SK-N-SH treated with all-trans-retinoic acid at 6 μM for 48 hours (cell line): ENCODE data around the gene JPH3.

ENCODE experiments used
- ATAC-seq: fragments of 200-7000 bp; cut with Tn5 transposase; 3 replicates; pipeline ENCODE4 v1.9.1; 2020; ENCODE audit warnings: mild to moderate bottlenecking, moderate library complexity
- ARNTL ChIP-seq: fragments of 450-650 bp; formaldehyde crosslinking; IDR thresholded peaks from 2 replicates; pipeline ENCODE4 v1.5.0; 2020; ENCODE audit warnings: low read depth, mild to moderate bottlenecking, moderate library complexity, borderline replicate concordance
- BACH2 ChIP-seq: fragments of 250-450 bp; sonication (Bioruptor Pico); IDR thresholded peaks from 2 replicates; pipeline ENCODE4 v1.9.0; 2021; ENCODE audit warnings: mild to moderate bottlenecking, borderline replicate concordance
- CREB5 ChIP-seq: fragments of 250-450 bp; sonication (Bioruptor Pico); IDR thresholded peaks from 2 replicates; pipeline ENCODE4 v1.5.1; 2020; ENCODE audit warnings: low read depth, mild to moderate bottlenecking, moderate library complexity
- CSDC2 ChIP-seq: fragments of 250-450 bp; sonication (Bioruptor Pico); IDR thresholded peaks from 2 replicates; pipeline ENCODE4 v1.5.0; 2020; ENCODE audit warnings: mild to moderate bottlenecking, moderate library complexity
- CSRNP3 ChIP-seq: fragments of 250-450 bp; sonication (Bioruptor Pico); IDR thresholded peaks from 2 replicates; pipeline ENCODE4 v1.5.1; 2021; ENCODE audit warnings: mild to moderate bottlenecking, moderate library complexity
- ESRRG ChIP-seq: fragments of 250-450 bp; sonication (Bioruptor Pico); IDR thresholded peaks from 2 replicates; pipeline ENCODE4 v1.6.1; 2021; ENCODE audit warnings: mild to moderate bottlenecking
- GLIS3 ChIP-seq: fragments of 250-450 bp; sonication (Bioruptor Pico); IDR thresholded peaks from 2 replicates; pipeline ENCODE4 v1.5.0; 2020; ENCODE audit warnings: mild to moderate bottlenecking, moderate library complexity
- ISL1 ChIP-seq: fragments of 250-450 bp; sonication (Bioruptor Pico); IDR thresholded peaks from 2 replicates; pipeline ENCODE4 v2.1.2; 2022; ENCODE audit warnings: mild to moderate bottlenecking, moderate library complexity
- OSR1 ChIP-seq: fragments of 250-450 bp; sonication (Bioruptor Pico); IDR thresholded peaks from 2 replicates; pipeline ENCODE4 v1.8.0; 2022; ENCODE audit warnings: moderate library complexity, mild to moderate bottlenecking, inconsistent platforms
- PATZ1 ChIP-seq: fragments of 250-450 bp; sonication (Bioruptor Pico); IDR thresholded peaks from 2 replicates; pipeline ENCODE4 v1.8.0; 2020; ENCODE audit warnings: mild to moderate bottlenecking, moderate library complexity, borderline replicate concordance
- PPARA ChIP-seq: fragments of 250-450 bp; sonication (Bioruptor Pico); IDR thresholded peaks from 2 replicates; pipeline ENCODE4 v1.5.0; 2020; ENCODE audit warnings: mild to moderate bottlenecking, borderline replicate concordance
- RARB ChIP-seq: fragments of 250-450 bp; sonication (Bioruptor Pico); IDR thresholded peaks from 2 replicates; pipeline ENCODE4 v1.8.0; 2021; ENCODE audit warnings: mild to moderate bottlenecking, moderate library complexity
- SNAI2 ChIP-seq: fragments of 250-450 bp; sonication (Bioruptor Pico); IDR thresholded peaks from 2 replicates; pipeline ENCODE4 v1.5.0; 2020; ENCODE audit warnings: mild to moderate bottlenecking, moderate library complexity
- TCF4 ChIP-seq: fragments of 250-450 bp; sonication (Bioruptor Pico); IDR thresholded peaks from 2 replicates; pipeline ENCODE4 v1.8.0; 2021; ENCODE audit warnings: mild to moderate bottlenecking, moderate library complexity, borderline replicate concordance
- TOX ChIP-seq: fragments of 250-450 bp; sonication (Bioruptor Pico); IDR thresholded peaks from 2 replicates; pipeline ENCODE4 v1.8.0; 2021; ENCODE audit warnings: mild to moderate bottlenecking, moderate library complexity, borderline replicate concordance
- ZC3H10 ChIP-seq: fragments of 250-450 bp; sonication (Bioruptor Pico); IDR thresholded peaks from 2 replicates; pipeline ENCODE4 v1.5.1; 2021; ENCODE audit warnings: mild to moderate bottlenecking, moderate library complexity
- ZFP3 ChIP-seq: fragments of 250-450 bp; sonication (Bioruptor Pico); IDR thresholded peaks from 2 replicates; pipeline ENCODE4 v1.5.0; 2020; ENCODE audit warnings: mild to moderate bottlenecking, moderate library complexity
- ZFP30 ChIP-seq: fragments of 450-650 bp; formaldehyde crosslinking; IDR thresholded peaks from 2 replicates; pipeline ENCODE4 v1.5.0; 2022; ENCODE audit warnings: mild to moderate bottlenecking, moderate library complexity
- ZNF565 ChIP-seq: fragments of 450-650 bp; formaldehyde crosslinking; conservative IDR thresholded peaks from 2 replicates; pipeline ENCODE4 v1.5.0; 2020; ENCODE audit warnings: low read depth, mild to moderate bottlenecking, moderate library complexity
- ZNF70 ChIP-seq: fragments of 450-650 bp; formaldehyde crosslinking; IDR thresholded peaks from 2 replicates; pipeline ENCODE4 v1.5.0; 2020; ENCODE audit warnings: mild to moderate bottlenecking, moderate library complexity
- ZNF8 ChIP-seq: fragments of 450-650 bp; formaldehyde crosslinking; IDR thresholded peaks from 2 replicates; pipeline ENCODE4 v1.5.0; 2020; ENCODE audit warnings: mild to moderate bottlenecking, moderate library complexity

The JPH3 gene

GRCh38 chr16:87602001-87602775 is at the start of gene JPH3:
Gene JPH3, plus strand, starts transcription at chr16:87602508. Its CDS starts 639 bp downstream, at chr16:87603147.
- ATAC-seq: no peak
- TF ChIP-seq GLIS3 (CRISPR knock-in tag): no peak
- no peak for TF ChIP-seq ZFP3 (CRISPR knock-in tag)
- TF ChIP-seq CSDC2 (CRISPR knock-in tag): no peak
- no peak for TF ChIP-seq SNAI2
- TF ChIP-seq OSR1: no peak
- no peak for TF ChIP-seq PATZ1
- no peak for TF ChIP-seq ISL1 (CRISPR knock-in tag)
- no peak for TF ChIP-seq RARB (CRISPR knock-in tag)
- no peak for TF ChIP-seq TCF4 (CRISPR knock-in tag)
- TF ChIP-seq ZNF70: no peak
- TF ChIP-seq ZNF565 (CRISPR knock-in tag): no peak
- TF ChIP-seq BACH2 (CRISPR knock-in tag): no peak
- TF ChIP-seq ZFP30 (CRISPR knock-in tag): no peak
- no peak for TF ChIP-seq PPARA
- no peak for TF ChIP-seq TOX (CRISPR knock-in tag)
- no peak for TF ChIP-seq ZNF8 (CRISPR knock-in tag)
- TF ChIP-seq ARNTL: no peak
- TF ChIP-seq ESRRG (CRISPR knock-in tag): no peak
- TF ChIP-seq CSRNP3: no peak
- TF ChIP-seq ZC3H10: no peak

- TF ChIP-seq PPARA: no peak
- no peak for TF ChIP-seq ZNF565 (CRISPR knock-in tag)
- no peak for TF ChIP-seq ESRRG (CRISPR knock-in tag)
- no peak for TF ChIP-seq TOX (CRISPR knock-in tag)
- TF ChIP-seq, all 23 proteins: peak for 0
- no peak for ATAC-seq
These were observed 49.3 kb upstream of the JPH3 start for GRCh38 chr16:87552772-87553573.

- ATAC-seq: no peak
- TF ChIP-seq GLIS3 (CRISPR knock-in tag) (no peak), OSR1 (no peak), ESRRG (CRISPR knock-in tag) (no peak), ZNF8 (CRISPR knock-in tag) (no peak), ZFP3 (CRISPR knock-in tag) (no peak), ZC3H10 (no peak), BACH2 (CRISPR knock-in tag) (no peak), PATZ1 (no peak), ARNTL (no peak), CREB5 (CRISPR knock-in tag) (no peak)
These were observed 47.4 kb upstream of the JPH3 start for GRCh38 chr16:87554754-87555427.
